HuH-7 (cell line): Measurements from ENCODE around the gene LRMDA.
A peak's percentile ranks its signal among the peaks of the same experiment; 100 is the strongest.

Experiments used
- DNase-seq: peaks from one replicate; pipeline ENCODE4 v3.0.0; 2011; ENCODE audit warnings: low spot score

Gene LRMDA

GRCh38 chr10:75431180-75432111 lies at the start of gene LRMDA:
TSS of gene LRMDA (plus strand) at chr10:75431624.
- DNase-seq = peak; percentile 46

DNA sequence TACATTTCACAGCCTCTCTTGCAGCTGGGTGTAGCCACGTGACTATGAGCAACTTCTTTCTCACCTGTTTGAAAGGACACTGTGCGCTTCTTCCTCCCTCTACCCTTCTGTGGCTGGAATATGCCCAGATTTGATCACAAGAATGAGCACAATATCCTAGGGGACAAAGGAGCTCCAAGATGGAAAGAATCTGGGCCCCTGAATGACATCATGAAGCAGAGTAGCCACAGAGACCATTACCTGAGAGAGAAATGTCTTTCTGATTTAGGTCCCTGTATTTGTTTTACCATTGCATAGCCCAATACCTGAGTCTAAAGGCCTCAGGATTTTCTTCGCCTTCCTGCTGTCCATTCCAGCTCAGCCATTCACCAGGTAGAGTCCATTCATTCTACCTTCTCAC lies 45.3 kb upstream of the LRMDA start:
- DNase-seq = no peak

DNA sequence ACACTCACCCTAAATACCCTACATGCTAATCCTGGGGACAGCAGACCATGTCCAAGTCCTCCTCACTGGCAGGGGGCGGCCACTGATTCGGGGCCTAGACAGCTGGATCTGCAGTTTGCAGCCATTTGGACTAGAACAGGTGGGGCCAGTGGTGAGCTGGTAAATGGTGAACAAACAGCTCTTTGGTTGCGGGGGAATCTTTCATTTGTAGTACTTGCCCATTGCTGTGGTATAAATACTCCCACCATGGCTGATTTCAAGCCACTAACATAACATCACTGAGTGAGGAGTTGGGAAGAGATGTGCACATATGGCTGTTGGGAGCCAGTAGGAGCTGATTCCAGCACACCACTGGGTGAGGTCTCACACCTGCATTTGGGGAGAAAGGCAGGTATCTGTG lies 43.3 kb upstream of the LRMDA start:
- DNase-seq = no peak

- no peak for DNase-seq
Measured at GRCh38 chr10:75390178-75390577, 41.2 kb upstream of the LRMDA start.

DNA sequence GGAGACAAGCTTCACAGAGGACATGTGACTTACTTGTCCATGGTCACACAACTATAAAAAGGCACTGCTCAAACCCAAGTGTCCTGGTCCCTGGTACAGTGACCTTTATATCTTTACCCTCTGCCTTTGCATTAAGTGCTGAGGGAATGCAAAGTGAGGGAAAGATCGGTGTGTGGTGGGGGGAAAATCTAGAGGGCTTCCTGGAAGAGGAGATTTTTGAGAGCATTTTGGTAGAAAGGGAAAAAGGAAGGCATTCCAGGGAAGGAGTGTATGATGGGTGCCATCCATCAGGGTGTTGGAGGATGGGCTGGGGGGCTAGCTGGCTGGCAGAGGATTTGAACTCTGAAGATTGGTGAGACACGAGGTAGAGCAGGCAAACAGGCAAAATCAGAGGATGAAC lies 39.2 kb upstream of the LRMDA start:
- DNase-seq = no peak

- DNase-seq = no peak
Measured at GRCh38 chr10:75392744-75393143, 38.7 kb upstream of the LRMDA start.

DNA sequence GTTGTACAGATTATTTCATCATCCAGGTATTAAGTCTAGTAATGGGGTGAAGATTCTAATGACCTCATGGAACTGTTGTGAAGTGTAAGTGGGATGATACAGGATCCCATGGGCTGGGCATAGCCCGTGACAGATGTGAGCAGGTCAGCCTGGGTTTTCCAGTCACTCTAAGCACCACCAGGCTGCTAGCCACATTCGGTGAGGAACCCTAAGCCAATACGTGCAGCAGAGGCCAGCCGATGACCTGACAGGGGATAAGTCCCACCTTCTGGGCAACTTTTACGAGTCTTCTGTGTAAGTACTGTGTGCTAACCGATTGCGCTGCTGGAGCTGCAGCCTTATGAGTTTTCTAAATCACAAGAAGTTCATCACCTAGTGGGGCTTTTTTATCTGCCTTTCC lies 37.2 kb upstream of the LRMDA start:
- no peak for DNase-seq

DNA sequence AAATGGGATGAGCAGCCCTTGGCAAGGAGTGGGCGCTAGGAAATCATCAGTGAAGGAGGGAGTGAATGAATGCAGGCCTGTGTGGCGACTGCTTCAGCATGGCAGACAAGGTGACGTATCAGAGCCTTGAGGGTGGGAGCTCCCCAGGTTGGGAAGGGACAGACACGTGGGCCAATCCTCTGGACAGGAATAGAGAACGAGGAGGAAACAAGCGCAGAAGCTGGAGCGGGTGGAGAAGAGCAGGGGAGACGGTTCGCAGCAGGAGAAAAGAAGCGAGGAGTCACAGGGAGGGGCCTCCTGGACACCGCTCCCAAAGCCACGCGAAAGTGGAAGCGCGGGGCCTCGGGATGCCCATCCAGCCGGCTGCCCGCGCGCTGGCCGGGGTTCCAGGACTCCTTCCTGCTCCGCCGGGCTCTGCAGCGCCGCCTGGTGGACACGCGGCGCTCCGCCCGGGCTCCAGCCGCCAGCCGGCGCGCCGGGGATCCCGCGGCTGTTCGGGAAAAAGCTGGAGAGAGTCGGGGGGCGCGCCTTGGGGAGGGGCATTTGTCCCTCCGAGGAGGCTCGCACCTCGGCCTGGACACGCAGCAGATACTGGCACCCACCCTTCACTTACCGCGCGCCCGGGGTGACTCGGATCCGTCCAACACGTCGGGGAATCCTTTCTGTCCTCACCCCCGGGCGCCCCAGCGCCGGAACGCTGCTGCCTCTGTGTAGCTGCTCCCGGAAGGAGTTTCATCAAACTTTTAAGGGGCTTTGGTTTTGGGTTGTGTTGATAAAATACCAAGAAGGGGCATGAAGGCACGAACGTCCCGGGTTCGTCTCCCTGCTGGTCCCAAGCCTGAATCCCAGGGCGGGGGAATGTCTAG lies 36.1 kb upstream of the LRMDA start:
- peak; percentile 70 for DNase-seq

GRCh38 chr10:75395932-75396630 lies 35.3 kb upstream of the LRMDA start:
- peak; percentile 50 for DNase-seq

DNA sequence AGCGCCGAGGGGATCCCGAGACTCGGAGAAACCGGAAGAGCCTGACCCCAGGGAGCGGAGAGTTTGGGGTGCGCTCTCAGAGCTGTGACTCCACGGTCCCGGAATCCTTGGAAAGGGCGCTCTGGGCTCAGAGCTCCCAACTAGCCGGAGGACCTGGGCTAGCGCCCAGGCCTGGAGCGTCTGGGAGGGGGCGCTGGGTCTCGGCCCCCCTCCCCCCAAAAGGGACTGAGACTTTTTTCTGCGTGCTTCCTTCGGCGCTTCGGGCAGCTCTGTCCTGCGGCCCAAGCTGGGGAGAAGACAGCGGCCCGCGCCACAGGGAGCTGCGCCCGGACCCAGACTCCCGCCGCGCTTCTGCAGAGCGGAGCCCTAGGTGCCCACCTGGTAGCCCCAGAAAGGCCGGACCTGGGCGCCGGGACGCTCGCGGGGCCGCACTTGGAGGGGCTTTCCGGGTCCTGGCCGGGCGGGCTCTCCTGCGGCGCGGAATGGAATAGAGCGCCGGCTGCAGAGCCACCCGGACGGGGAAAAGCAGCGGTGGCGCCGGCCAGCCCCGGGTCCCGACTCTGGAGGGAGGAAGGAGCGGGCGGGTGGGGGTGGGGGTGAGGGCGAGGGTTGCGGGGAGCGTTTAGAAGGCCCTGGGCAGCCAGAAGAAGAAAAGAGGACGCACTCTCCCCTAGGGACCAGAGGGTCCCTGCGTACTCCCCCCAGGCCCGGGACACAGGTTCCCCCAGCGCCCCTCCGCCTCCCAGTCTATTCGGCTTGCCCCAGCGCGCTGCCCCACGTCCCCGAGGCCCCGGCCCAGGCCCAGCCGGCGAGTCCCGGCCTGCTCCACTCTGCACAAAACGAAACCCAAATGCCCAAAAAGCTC lies 34.6 kb upstream of the LRMDA start:
- DNase-seq = peak; percentile 60

DNA sequence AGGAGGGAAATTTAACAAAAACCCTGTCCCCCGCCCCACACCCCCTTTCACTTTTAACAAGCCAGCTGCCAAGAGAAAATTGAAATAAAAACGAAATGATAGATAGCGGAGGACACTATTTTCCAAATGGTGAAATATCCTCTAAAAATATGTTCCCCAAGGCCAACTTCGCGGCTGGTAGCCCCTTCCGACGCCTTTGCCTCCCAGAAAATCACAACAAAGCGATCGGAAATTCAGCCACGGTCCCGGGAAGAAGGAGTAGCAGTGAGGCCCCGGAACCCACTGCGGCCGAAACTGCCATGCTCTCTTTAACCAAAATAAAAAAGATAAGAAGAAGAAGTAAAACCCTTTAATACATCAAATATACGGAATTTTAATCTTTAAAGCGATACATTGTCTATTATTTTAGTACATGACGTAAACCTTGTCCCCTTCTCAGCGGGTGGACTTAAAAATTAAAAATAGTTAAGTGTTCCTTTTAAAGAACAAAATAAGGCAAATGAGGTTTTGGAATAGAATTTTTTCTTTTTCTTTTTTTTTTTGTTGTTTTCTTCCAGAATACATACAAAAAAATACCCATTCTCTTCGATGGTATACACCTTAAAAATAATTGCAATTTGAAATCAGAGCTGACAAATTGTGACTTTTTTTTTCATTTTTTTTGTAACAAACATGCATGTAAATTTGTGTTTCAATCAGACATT lies 33.8 kb upstream of the LRMDA start:
- no peak for DNase-seq

DNA sequence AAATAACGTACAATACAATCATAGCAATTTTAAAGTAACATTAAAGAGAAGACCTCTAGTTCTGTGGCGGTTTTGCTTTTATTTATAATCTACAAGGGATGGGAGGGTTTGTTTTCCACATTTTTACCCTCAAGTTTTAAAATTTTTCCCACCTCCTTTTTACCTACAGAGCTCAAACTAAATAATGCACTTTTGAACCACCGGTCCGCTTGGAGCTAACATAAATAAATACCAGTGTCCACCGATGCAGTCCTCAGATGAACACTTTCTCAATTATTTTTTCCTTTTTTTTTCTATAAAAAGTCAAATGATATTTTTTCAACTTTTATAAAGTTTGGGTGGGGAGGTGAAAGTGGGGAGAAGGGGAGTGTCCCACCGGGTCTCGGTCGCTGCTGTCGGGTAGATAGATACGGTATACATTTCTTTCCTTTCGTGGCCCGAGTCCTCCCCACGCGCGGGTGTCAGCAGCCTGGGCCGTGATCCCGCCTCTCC lies 33.2 kb upstream of the LRMDA start:
- no peak for DNase-seq

DNA sequence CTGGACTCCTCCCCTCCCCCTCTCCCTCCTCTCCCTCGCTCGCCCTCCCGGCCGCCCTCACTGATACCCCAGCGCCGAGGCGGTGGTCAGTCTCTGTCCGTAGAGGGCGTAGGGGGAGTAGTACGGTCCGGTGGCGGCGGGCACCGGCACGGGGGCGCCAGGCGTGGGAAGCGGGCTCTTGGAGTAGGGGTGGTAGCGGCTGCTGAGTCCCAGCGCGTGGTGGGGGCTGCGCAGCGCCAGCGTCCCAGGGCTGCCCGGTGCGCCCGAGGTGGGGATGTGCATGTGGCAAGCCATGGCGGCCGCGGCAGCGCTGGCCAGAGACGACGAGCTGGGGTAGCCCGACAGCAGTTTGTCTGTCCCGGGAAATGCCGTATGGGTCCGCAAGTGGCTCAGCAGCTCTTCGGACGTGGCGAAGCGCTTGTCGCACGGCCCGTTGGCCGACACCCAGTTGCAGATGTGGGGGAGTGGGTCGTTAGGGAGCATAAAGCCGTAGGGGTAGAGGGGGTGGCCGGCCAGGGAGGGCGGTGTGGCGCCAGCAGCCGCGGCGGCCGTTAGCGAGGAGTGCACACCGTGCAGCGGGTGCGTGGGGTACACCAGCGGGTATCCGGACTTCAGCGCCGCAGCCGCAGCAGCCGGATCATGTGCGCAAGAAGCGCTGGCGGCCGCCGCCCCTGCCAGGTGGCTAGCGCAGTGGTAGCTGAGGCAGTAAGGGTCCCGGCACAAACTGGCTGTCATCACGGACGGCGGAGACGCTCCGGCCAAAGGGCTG lies 32.5 kb upstream of the LRMDA start:
- peak; percentile 50 for DNase-seq

DNA sequence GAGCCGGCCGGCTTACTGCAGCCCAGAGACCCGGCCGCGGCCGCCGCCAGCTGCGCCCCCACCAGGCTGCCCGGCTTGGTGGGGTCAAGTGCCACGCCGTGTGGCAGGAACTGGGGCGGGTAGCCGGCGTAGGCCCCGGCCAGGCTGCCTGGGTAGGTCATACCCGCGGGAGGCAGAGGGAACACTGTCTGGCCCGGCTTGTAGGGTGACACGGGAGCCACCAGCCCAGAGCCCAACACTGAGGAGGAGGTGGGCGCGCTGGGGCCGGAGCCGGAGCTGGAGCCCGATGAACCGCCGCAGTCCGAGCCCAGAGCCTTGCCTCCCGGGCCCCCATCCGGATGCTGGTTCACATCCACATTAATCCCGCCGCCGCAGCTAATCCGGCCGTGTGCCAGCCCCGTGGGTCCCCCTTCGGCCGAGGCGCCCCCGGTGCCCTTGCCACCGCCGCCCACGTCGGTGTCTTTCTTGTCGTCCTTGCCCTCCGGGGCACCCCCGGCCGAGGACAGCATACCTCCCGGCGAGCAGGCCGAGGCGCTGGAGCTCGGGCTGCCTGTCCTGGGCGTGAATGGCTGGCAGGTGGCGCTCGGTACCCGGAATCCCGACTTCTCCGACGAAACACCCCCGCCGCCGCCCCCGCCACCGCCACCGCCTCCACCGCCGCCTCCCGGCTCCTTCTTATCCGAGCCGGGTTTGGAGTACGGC lies 31.8 kb upstream of the LRMDA start:
- DNase-seq = peak; percentile 73

GRCh38 chr10:75400163-75400770 lies 31.2 kb upstream of the LRMDA start:
- DNase-seq = no peak

DNA sequence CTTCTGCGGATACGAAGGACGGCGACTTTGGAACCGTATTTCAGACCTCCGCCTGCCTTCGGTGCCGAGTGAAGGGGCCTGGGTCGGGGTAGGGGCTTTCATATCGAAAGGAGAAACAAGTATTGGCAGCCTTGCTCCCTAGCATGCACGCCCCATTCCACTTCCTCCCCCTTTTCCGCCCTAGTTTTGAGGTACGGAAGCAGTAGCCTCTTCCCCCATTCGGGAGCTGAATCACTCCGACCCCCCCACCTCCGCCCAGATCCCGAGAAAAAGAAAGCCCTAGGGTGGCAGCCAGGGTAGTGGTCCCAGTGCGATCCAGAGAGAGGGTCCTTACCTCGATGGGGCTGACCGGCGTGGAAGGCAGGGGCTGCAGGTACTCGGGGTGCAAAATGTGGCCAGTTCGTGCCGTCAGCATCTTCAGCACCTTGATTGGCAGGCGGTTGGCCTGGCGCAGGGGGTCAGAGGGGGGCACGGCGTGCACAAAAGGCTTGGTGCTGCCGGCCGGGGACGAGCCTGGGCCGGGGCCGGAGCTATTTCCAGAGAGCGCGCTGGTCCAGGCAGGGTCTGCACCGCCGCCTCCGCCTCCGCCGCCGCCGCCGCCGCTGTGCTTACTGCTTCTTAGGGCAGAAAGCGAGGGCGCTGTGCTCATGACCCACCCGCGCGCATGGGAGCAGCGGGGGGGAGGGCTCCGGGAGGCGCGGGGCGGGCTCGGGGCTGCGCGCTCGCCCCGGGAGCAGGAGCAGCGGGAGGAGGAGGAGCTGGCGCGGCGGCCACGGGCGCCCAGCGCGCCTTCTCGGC lies 30.5 kb upstream of the LRMDA start:
- DNase-seq = no peak

DNA sequence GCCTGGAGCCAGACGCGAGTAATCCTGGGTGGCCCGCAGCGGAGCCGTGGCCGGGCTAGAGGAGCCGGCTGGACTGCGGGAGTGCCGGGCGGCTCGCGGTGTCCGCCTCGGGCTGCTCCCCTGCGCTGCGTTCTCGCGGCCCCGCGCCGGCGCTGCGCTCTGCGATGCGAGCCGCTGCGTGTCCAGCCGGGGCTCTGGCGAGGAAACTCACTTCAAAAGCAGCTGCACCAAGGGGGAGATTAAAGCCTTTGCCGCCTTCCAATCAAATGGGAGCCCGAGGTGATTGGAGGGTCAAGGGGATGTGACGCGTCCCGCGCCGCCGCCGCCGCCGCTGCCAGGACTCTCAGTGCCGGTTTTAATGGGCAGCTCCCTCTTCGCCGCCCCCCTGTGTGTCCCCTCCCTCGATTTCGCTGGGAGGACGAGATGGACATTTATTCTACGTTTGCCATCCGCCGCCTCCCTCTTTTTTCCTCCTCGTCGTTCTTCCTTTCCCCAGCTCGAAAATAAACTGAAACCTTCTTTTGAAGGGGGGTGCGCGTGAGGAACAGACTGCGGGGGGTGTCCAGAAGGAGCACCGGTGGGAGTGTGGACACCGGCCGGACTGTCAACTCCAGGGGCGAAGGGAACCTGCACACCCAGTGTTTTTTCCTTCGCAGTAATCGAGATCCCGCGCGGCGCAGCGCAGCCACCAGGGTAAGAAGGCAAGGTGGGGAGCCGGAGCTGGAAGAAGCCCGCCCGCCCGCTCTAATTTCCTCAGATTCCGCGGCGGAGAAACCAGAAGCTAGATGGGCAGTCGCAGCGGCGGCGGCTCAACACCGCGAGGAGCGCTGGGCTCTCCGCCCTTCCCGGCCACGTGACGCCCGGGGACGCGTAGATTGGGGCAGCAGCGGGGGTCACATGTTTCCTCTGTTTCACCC lies 29.6 kb upstream of the LRMDA start, which contains the start of gene ZNF503:
ZNF503 (minus strand) TSS at position 196 of the 917 bp plus-strand sequence. CDS start 345 bp downstream, outside the sequence.
- peak; percentile 92 for DNase-seq
